ENCODE measurements around the gene TAX1BP3.

The TAX1BP3 gene

GRCh38 chr17:3622977-3623594 lies 45.3 kb downstream of the TAX1BP3 start:
- DNase-seq, result no peak

GRCh38 chr17:3621146-3621720 lies 47.1 kb downstream of the TAX1BP3 start:
- no peak for DNase-seq

DNA sequence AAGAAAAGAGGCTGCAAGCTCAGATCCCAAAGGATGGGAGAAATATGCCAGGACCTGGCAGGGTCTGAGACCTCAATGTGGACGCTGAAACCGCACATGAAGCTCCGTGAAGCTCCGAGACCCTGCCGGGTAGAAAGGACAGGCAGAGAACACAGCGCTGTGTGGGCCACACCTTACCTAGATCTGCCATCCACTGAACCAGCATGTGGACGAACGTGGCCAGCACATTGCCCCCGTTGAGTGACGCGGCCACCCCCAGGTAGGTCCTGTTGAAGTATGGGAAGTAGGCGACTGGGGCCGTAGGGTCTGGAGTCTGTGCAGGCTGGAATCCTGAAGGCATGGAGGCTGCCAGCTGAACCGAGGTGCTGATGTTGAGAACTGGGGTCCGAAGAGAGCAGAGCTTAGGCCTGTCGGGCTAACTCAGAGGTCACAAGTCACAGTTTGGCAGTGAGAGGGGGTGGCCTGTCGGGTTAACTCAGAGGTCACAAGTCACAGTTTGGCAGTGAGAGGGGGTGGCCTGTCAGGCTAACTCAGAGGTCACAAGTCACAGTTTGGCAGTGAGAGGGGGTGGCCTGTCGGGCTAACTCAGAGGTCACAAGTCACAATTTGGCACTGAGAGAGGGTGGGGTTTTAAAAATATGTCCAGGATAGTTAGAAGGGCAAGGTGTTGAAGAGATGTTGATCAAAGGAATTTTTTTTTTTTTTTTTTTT lies 53.1 kb downstream of the TAX1BP3 start:
- no peak for DNase-seq

DNA sequence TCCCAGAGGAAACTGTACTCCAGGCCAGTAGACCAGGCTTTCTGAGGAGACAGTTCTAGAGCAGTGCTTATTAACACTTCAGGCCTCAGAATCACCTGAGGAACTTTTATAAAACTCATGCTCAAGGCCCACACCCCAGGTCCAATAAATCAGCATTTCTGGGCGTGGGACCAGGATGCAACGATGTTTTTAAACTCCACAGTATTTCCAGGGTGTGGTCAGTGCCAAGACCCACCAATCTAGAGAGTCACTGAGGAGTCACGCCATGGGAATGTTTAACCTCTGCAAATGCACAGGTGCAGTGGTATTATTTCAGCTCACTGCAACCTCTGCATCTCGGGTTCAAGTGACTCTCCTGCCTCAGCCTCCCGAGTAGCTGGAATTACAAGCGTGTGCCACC lies 55.3 kb downstream of the TAX1BP3 start:
- DNase-seq, result no peak
